ENCODE data around the gene S100A6.

Gene S100A6

DNA sequence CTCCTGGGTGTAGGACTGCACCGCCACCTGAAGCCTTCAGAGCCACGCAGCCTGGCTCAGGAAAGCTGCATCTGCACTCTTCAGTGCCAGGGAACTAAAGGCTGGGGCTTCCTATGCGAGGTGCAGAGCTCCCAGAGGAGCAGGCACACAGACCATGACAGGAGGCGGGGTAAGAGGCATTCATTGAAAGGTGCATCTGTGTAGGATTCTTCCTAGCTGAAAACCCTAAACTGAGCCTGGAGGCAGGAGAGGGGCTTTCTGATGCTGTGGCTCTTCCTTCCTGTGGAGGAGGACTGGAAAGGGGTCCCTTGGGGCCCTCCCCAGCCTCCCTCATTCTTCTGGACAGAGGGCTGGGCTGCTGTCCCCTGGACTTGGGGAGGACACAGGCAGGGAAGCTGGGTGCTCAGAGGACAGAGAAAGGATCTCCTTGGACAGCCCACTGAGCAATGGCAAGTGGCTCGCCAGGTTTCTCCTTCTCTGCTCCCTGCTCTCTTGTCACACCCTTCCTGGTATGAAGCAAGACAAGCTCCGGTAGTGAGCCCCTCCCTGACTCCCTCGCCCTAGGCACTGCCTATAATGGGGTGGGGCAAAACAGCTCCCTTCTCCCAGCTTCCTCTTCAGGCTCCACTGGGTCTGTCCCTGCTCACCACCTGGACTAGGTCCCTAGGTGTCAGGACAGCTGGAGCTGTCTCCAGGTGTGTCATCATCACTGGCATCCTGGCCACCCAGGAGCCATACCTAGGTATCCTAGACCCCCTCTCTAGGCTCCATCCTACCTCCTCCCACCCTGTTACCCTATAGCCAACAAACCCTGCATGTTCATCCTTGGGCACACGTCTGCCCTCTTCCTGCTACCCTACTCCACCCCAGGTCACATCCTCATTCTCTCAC is 20.0 kb downstream of the S100A6 start:
- DNase-seq (ENCODE audit: low read depth in 2 of 2): peak in 1 of 2 donors; percentile 22
- no peak overlapping the region for H3K4me3 ChIP-seq (replicated peaks in 1 of 2; ENCODE audit: low read depth in 2 of 2, low read length in 2 of 2)
- TF ChIP-seq, protein P1, sequence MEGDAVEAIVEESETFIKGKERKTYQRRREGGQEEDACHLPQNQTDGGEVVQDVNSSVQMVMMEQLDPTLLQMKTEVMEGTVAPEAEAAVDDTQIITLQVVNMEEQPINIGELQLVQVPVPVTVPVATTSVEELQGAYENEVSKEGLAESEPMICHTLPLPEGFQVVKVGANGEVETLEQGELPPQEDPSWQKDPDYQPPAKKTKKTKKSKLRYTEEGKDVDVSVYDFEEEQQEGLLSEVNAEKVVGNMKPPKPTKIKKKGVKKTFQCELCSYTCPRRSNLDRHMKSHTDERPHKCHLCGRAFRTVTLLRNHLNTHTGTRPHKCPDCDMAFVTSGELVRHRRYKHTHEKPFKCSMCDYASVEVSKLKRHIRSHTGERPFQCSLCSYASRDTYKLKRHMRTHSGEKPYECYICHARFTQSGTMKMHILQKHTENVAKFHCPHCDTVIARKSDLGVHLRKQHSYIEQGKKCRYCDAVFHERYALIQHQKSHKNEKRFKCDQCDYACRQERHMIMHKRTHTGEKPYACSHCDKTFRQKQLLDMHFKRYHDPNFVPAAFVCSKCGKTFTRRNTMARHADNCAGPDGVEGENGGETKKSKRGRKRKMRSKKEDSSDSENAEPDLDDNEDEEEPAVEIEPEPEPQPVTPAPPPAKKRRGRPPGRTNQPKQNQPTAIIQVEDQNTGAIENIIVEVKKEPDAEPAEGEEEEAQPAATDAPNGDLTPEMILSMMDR (IDR thresholded peaks at IDR 0.05; ENCODE audit: low read depth, low read length): no peak

DNA sequence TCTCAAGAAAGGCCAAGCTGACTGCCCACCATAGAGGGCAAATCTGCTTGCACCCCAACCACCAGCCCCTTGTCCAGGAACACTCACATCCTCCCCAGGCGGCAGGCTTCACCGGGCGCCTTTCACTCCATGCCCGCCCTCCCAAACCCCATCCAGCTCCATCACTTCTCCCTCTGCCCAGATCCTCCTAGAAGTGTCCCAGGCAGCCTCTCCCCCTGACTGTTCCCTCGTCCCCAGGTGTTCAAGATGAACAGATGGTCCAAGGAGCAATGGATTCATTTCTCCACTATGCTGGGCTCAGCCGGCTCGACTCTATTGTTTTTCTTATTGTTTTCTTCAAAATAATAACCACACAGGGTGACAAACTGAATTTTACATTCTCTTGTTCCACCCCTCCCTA is 22.1 kb downstream of the S100A6 start:
- TF ChIP-seq, protein P1 (IDR thresholded peaks at IDR 0.05; ENCODE audit: low read depth, low read length): no peak
- no peak overlapping the region for H3K4me3 ChIP-seq (replicated peaks in 1 of 2; ENCODE audit: low read depth in 2 of 2, low read length in 2 of 2)
- DNase-seq (ENCODE audit: low read depth in 2 of 2): no peak

DNA sequence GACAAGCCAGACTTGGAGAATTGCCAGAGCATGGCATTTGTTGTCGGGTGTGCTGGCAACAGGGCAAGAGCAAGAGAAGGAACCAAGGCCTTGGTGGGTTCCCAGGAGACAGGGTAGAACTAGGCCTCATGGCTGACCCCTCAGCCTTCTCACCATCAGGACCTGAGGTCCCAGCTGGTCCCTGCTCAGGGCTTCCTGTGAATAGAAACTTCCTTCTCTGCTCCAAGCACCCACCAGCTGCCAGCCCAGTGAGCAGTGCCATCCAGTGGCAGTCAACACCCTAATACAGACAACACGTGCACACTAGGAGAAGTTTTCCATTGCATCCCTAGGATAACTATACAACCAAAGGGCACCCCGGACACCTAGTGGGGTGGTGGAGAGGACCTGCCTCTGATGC is 22.8 kb downstream of the S100A6 start:
- DNase-seq (ENCODE audit: low read depth in 2 of 2): no peak
- TF ChIP-seq, protein P1 (IDR thresholded peaks at IDR 0.05; ENCODE audit: low read depth, low read length): no peak
- H3K4me3 ChIP-seq (replicated peaks in 1 of 2; ENCODE audit: low read depth in 2 of 2, low read length in 2 of 2): no peak overlapping the region

DNA sequence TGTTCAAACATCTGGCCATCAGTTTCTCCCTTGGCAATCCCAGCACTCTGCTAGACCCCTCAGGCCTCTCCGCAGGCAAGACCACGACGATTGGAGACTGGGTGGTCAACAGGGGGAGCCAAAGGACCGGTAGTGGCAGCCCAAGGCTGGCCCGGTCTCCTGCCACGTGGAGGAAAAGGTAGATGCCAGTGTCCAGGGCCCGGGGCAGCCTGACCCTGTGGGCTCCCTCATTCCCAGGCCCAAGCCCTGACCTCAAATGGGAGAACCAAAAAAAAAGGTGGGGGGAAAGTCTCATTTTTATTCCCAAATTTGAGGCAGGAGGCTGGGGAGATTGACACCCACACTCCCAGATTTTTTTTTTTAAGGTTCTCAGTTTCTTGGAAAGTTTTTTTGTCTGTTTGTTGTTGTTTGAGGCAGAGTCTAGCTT is 24.8 kb downstream of the S100A6 start:
- DNase-seq (ENCODE audit: low read depth in 2 of 2): peak; percentile 84 to 85
- no peak overlapping the region for H3K4me3 ChIP-seq (replicated peaks in 1 of 2; ENCODE audit: low read depth in 2 of 2, low read length in 2 of 2)
- TF ChIP-seq, protein P1 (IDR thresholded peaks at IDR 0.05; ENCODE audit: low read depth, low read length): peak; percentile 97

DNA sequence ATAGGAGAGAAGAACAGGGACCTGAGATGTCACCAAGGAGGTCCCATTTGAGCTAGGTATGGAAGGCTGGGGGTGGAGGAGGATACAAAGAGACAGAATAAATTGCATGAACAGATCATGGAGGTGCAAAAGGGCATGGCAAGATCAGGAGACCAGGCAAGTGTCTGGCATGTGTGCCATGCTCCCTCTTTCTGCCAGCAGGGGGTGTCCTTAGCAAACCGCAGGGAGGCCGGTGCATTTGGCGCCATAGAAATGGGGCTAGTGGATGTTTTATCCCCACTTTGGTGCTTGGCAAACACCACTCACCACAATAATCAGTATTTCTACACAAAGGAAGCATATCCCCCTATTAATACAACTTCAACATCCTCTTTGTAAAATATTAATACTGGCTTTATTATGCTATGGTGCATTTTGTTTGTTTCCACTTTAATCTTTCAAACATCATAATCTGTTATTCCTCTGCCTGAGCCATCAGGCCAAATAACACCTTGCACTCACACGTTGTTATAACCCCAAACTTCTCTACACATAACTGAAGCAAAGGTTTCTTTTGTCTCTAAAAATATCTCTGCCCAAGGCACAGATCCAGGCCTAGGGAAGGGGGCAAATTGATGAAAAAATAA is 25.9 kb downstream of the S100A6 start:
- peak in 1 of 2 donors; percentile 59 for DNase-seq (ENCODE audit: low read depth in 2 of 2)
- TF ChIP-seq, protein P1 (IDR thresholded peaks at IDR 0.05; ENCODE audit: low read depth, low read length): peak; percentile 82
- H3K4me3 ChIP-seq (replicated peaks in 1 of 2; ENCODE audit: low read depth in 2 of 2, low read length in 2 of 2): no peak overlapping the region

DNA sequence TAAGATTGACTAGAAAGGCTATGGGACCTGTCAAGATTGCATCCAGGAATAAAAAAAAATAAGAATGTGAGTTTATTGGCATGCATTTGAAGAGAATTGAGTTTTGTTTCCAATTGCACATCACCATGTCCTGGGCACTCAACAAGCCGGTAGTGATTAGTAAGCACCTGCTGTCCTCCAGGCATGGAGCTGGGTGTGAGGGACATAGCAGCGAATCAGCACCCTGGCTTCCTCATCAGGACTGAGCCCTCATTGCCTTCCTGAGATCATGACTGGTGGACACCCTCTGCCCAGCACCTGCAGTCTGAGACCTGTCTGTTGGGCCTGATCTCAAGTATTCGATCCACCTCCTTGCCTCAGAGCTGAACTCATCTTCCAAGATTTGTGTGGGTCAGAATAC is 26.8 kb downstream of the S100A6 start:
- TF ChIP-seq, protein P1 (IDR thresholded peaks at IDR 0.05; ENCODE audit: low read depth, low read length): no peak
- DNase-seq (ENCODE audit: low read depth in 2 of 2): no peak
- no peak overlapping the region for H3K4me3 ChIP-seq (replicated peaks in 1 of 2; ENCODE audit: low read depth in 2 of 2, low read length in 2 of 2)

Data from cardiac fibroblast (primary cell).